HepG2 (cell line): ENCODE results near the gene SAMD14. TPM values are rescaled to one million over a fixed set of nuclear protein-coding genes. Genes with fewer than 3 reads are reported as not detected.

Experiments
- ATF5 ChIP-seq: sonication (generic); formaldehyde crosslinking; IDR thresholded peaks from 2 replicates; pipeline ENCODE4 v1.4.0; 2020; ENCODE audit warnings: mild to moderate bottlenecking, low read depth, missing genetic modification reagents
- HNF1A ChIP-seq, 2 experiments: sonication (generic) in 1 of 2; formaldehyde crosslinking in 1 of 2; IDR thresholded peaks; 2 replicates each; pipeline versions ENCODE4 v1.4.0 to v1.6.1; 2016 to 2020; ENCODE audit warnings: borderline replicate concordance in 1 of 2, low read depth in 1 of 2, mild to moderate bottlenecking in 1 of 2, missing genetic modification reagents in 1 of 2
- KIAA2018 ChIP-seq: sonication (generic); formaldehyde crosslinking; IDR thresholded peaks from 2 replicates; pipeline ENCODE4 v1.5.0; 2020; ENCODE audit warnings: mild to moderate bottlenecking, missing genetic modification reagents, borderline replicate concordance
- MNT ChIP-seq: fragments of 450-650 bp; IDR thresholded peaks from 2 replicates; pipeline ENCODE4 v1.6.1; 2016
- MXD1 ChIP-seq: sonication (generic); formaldehyde crosslinking; IDR thresholded peaks from 2 replicates; pipeline ENCODE4 v1.4.0; 2020; ENCODE audit warnings: mild to moderate bottlenecking, missing genetic modification reagents
- NFIC ChIP-seq: IDR thresholded peaks from 2 replicates; pipeline ENCODE4 v1.6.1; 2012; ENCODE audit warnings: mild to moderate bottlenecking, low read length, inconsistent platforms
- STAT6 ChIP-seq: sonication (generic); formaldehyde crosslinking; IDR thresholded peaks from 2 replicates; pipeline ENCODE4 v1.4.0; 2020; ENCODE audit warnings: missing genetic modification reagents, mild to moderate bottlenecking, borderline replicate concordance
- ZNF496 ChIP-seq: sonication (generic); formaldehyde crosslinking; IDR thresholded peaks from 2 replicates; pipeline ENCODE4 v1.8.1; 2023; ENCODE audit warnings: mild to moderate bottlenecking, moderate library complexity, missing genetic modification reagents; ENCODE audit not compliant: insufficient replicate concordance
- ZNF709 ChIP-seq: sonication (generic); formaldehyde crosslinking; IDR thresholded peaks from 2 replicates; pipeline ENCODE4 v1.5.0; 2020; ENCODE audit warnings: mild to moderate bottlenecking, missing genetic modification reagents
- polyA plus RNA-seq, 8 experiments: library from polyadenylated mRNA; depleted of rRNA in 3 of 8; stranded (reverse) in 7 of 8; unstranded in 1 of 8; fragments of >200 nt; fragmentation: Illumina TruSeq in 4 of 8; extraction: Trizol in 4 of 8; gene quantifications; 2 replicates each; pipeline versions ENCODE4 v1.2.1 to v1.2.3, GENCODE V29; 2011 to 2016; ENCODE audit warnings: low read depth in 4 of 8, missing spikeins in 1 of 8, mixed read lengths in 1 of 8; ENCODE audit not compliant: insufficient read depth in 1 of 8
- total RNA-seq, 5 experiments: library from RNA; depleted of rRNA; stranded (reverse); fragments of >200 nt; fragmentation: Illumina TruSeq; extraction: Trizol; gene quantifications; 2 replicates each; pipeline ENCODE4 v1.2.3, GENCODE V29; 2016; ENCODE audit warnings: low read depth in 1 of 5

The SAMD14 gene
- total and polyA plus RNA-seq, 2 of the 13 experiments (the other 11 are each of a cell fraction or from before 2014, with no cell fraction given), result 0.07 to 0.22 TPM

GRCh38 chr17:50151937-50152547 lies 22.1 kb upstream of the SAMD14 start (continued):
- TF ChIP-seq KIAA2018 (CRISPR knock-in tag) (no peak), ATF5 (CRISPR knock-in tag) (no peak), MNT (no peak), MXD1 (CRISPR knock-in tag) (no peak), NFIC (no peak), ZNF709 (CRISPR knock-in tag) (no peak), ZNF496 (CRISPR knock-in tag) (no peak), HNF1A (IDR thresholded peaks at IDR 0.05; ENCODE audit: low read depth) (peak; percentile 31; the same call in 1 of the 2 replicates), HNF1A (CRISPR knock-in tag; IDR thresholded peaks at IDR 0.05; ENCODE audit: borderline replicate concordance) (peak; percentile 39; the same call in 1 of the 2 replicates), STAT6 (no peak)
